OCI-LY3 (cell line): ENCODE measurements around the gene AGBL3.

ENCODE experiments used
- H2AFZ ChIP-seq: fragments of 200-600, 300-600 bp; shearing (Covaris generic); 2 replicates; pipeline ENCODE4 v1.6.0; 2014; ENCODE audit warnings: antibody characterized with exemption, low read depth, low read length
- H3K27ac ChIP-seq: fragments of 200-600, 300-600 bp; sonication (generic); 2 replicates; pipeline ENCODE4 v1.5.1; 2014; ENCODE audit warnings: mild to moderate bottlenecking, low read length, moderate library complexity, mixed read lengths
- H3K27me3 ChIP-seq: fragments of 200-600, 300-600 bp; sonication (generic); 2 replicates; pipeline ENCODE4 v1.6.1; 2014; ENCODE audit warnings: low read depth, low read length, mixed read lengths
- H3K36me3 ChIP-seq: fragments of 200-600, 300-600 bp; sonication (generic); replicated peaks from 2 replicates; pipeline ENCODE3; 2014; ENCODE audit warnings: low read depth, low read length, mixed read lengths
- H3K4me1 ChIP-seq: fragments of 300-600, 200-600 bp; sonication (generic); 2 replicates; pipeline ENCODE4 v1.6.1; 2014; ENCODE audit warnings: low read length, mixed read lengths
- H3K4me2 ChIP-seq: fragments of 200-600, 300-600 bp; sonication (generic); 2 replicates; pipeline ENCODE4 v1.6.1; 2014; ENCODE audit warnings: low read length, mixed read lengths
- H3K4me3 ChIP-seq: fragments of 300-600, 200-600 bp; sonication (generic); 2 replicates; pipeline ENCODE4 v1.5.1; 2014; ENCODE audit warnings: antibody characterized with exemption, mild to moderate bottlenecking, low read length, moderate library complexity
- H3K79me2 ChIP-seq: fragments of 300-600, 200-600 bp; shearing (Covaris generic); 2 replicates; pipeline ENCODE4 v1.6.1; 2014; ENCODE audit warnings: mild to moderate bottlenecking, low read length, mixed read lengths
- H3K9ac ChIP-seq: fragments of 300-600, 200-600 bp; shearing (Covaris generic); 2 replicates; pipeline ENCODE4 v1.6.0; 2014; ENCODE audit warnings: mild to moderate bottlenecking, low read length, moderate library complexity
- H3K9me3 ChIP-seq: fragments of 200-600, 300-600 bp; shearing (Covaris generic); 2 replicates; pipeline ENCODE4 v1.6.1; 2014; ENCODE audit warnings: low read length, mixed read lengths; ENCODE audit not compliant: insufficient read depth
- H4K20me1 ChIP-seq: fragments of 200-600, 300-600 bp; sonication (generic); 2 replicates; pipeline ENCODE4 v1.6.1; 2016; ENCODE audit warnings: low read length, mixed read lengths; ENCODE audit not compliant: insufficient read depth
- EZH2phosphoT487 ChIP-seq: fragments of 200-600 bp; shearing (Covaris generic); IDR thresholded peaks from 2 replicates; pipeline ENCODE4 v1.6.1; 2018; ENCODE audit warnings: antibody characterized with exemption, mixed run types, low read depth
- TF ChIP-seq, protein P1 (sequence below): fragments of 200-600, 300-600 bp; sonication (generic); IDR thresholded peaks from 2 replicates; pipeline ENCODE4 v1.5.1; 2014; ENCODE audit warnings: antibody characterized with exemption, low read length, low read depth

AGBL3 gene

DNA sequence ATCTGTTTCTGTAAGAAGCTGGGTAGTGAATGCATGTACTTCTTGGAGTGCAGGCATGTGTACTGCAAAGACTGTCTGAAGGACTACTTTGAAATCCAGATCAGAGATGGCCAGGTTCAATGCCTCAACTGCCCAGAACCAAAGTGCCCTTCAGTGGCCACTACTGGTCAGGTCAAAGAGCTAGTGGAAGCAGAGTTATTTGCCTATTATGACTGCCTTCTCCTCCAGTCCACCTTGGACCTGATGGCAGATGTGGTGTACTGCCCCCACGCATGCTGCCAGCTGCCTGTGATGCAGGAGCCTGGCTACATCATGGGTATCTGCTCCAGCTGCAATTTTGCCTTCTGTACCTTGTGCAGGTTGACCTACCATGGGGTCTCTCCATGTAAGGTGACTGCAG is 142.6 kb downstream of the AGBL3 start:
- no peak overlapping the region for H3K4me3 ChIP-seq
- no peaks in the 10 kb centered on the region for H3K4me1 ChIP-seq
- H3K27me3 ChIP-seq: no peaks in the 10 kb centered on the region
- H2AFZ ChIP-seq: no peak overlapping the region
- H4K20me1 ChIP-seq: no peaks in the 10 kb centered on the region
- H3K79me2 ChIP-seq: no peaks in the 10 kb centered on the region
- no peak for TF ChIP-seq EZH2phosphoT487
- TF ChIP-seq, protein P1, sequence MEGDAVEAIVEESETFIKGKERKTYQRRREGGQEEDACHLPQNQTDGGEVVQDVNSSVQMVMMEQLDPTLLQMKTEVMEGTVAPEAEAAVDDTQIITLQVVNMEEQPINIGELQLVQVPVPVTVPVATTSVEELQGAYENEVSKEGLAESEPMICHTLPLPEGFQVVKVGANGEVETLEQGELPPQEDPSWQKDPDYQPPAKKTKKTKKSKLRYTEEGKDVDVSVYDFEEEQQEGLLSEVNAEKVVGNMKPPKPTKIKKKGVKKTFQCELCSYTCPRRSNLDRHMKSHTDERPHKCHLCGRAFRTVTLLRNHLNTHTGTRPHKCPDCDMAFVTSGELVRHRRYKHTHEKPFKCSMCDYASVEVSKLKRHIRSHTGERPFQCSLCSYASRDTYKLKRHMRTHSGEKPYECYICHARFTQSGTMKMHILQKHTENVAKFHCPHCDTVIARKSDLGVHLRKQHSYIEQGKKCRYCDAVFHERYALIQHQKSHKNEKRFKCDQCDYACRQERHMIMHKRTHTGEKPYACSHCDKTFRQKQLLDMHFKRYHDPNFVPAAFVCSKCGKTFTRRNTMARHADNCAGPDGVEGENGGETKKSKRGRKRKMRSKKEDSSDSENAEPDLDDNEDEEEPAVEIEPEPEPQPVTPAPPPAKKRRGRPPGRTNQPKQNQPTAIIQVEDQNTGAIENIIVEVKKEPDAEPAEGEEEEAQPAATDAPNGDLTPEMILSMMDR: no peak
- H3K9ac ChIP-seq: no peak overlapping the region
- H3K9me3 ChIP-seq: no peaks in the 10 kb centered on the region
- no peaks in the 10 kb centered on the region for H3K36me3 ChIP-seq
- no peak overlapping the region for H3K27ac ChIP-seq
- no peak overlapping the region for H3K4me2 ChIP-seq

DNA sequence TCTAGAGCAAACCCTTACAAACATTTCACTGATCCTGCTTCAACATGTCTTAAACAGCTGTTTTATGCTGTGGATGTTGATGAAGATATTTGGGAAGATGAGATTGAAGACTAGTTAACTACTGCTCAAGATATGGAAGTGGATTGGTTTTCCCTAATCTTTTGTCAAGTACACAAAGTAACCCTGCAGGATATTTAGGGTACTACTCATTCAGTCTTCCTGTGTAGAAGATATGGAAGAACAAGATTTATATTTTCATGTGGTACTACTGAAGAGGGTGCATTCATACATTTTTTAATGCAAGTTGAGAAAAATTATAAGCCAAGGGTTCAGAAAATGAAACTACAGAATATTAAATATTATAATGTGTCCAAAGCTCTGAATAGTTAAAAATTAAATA is 143.3 kb downstream of the AGBL3 start:
- Histone ChIP-seq H2AFZ (no peak overlapping the region), H3K9me3 (no peaks in the 10 kb centered on the region), H4K20me1 (no peaks in the 10 kb centered on the region), H3K79me2 (no peaks in the 10 kb centered on the region), H3K27ac (no peak overlapping the region), H3K27me3 (no peaks in the 10 kb centered on the region), H3K4me2 (no peak overlapping the region), H3K4me3 (no peak overlapping the region), H3K9ac (no peak overlapping the region), H3K4me1 (no peaks in the 10 kb centered on the region), H3K36me3 (no peaks in the 10 kb centered on the region)
- TF ChIP-seq, protein P1: no peak
- no peak for TF ChIP-seq EZH2phosphoT487

DNA sequence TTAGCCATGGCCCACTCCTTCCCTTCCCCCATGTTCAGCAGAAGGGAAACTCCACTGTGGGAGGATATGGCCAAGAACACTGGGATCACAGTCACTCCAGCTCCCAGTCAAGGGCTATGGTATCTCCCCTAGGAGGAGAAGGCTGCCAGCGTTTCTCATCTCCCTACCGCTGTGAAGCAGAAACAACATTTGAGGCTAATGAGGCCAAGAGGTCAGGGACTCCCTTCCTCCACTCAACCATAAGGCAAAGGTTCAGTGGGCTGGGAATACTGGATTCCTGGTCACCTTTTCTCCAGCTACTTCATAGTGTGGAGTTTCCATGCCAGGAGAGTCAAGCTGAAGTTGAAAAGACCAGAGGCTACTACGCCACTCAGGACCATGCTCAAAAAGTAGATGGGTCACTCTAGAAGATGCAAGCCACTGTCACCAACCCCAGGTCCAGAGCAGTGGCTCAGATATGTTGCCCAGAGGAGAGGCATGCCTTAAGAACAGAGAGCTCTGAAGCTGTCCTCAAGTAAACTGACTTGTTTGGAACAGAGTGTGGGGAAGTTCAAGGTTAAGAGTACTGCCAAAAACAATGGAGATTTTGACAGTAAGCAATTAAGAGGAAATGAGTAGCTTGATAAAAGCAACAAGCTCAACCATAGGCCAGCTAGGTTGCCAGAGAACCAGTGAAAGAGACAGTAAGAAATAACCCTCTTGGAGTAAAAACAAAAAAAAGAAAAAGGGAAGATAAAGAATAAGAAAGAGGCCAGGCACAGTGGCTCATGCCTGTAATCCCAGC is 157.8 kb downstream of the AGBL3 start:
- H3K9ac ChIP-seq: no peak overlapping the region

DNA sequence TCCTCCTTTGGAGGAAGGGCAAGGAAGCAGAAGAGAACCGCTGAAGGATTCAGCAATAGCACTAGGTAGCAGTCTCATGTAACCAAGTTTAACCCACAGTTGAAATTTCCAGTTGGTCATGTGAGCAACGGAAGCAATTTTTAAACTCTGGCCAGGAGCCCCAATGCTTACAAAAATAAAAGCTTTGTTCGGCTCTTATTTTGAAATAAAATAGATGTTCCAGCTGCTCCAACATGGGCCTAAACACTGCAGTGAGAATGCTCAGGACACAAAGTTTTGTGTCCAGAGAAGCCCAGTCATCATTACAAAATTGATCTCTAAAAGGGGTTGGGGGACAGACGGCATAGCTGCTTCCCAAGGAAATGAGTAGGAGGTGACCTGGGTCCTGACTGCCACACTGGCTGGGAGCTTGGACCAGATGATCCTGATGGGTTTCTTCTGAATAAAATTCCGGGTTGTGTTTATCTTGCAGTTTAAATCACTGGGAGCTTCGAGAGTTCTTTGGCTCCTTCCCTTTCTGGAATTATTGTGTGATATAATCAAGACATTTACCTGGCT is 161.1 kb downstream of the AGBL3 start:
- H3K9me3 ChIP-seq: no peaks in the 10 kb centered on the region
- H3K9ac ChIP-seq: no peak overlapping the region
- H3K4me2 ChIP-seq: peak overlapping the region; percentile 68
- no peaks in the 10 kb centered on the region for H4K20me1 ChIP-seq
- H3K79me2 ChIP-seq: no peaks in the 10 kb centered on the region
- no peak for TF ChIP-seq EZH2phosphoT487
- TF ChIP-seq, protein P1: no peak
- no peaks in the 10 kb centered on the region for H3K36me3 ChIP-seq
- H3K27me3 ChIP-seq: 0 out of 2 replicates have a peak, but pooled peaks cover 7% of the 10 kb centered on the region
- no peak overlapping the region for H3K27ac ChIP-seq
- H2AFZ ChIP-seq: 0 out of 2 replicates have a peak overlapping the region, but pooled peaks have one; percentile 22
- peak overlapping the region; percentile 74 for H3K4me3 ChIP-seq
- peaks cover 46% of the 10 kb centered on the region for H3K4me1 ChIP-seq

More for the DNA sequence above, 157.8 kb downstream of the AGBL3 start:
- Histone ChIP-seq H3K27me3 (0 out of 2 replicates have a peak, but pooled peaks cover 11% of the 10 kb centered on the region), H3K36me3 (no peaks in the 10 kb centered on the region), H2AFZ (no peak overlapping the region), H3K79me2 (no peaks in the 10 kb centered on the region), H3K27ac (no peak overlapping the region), H3K4me2 (no peak overlapping the region), H4K20me1 (no peaks in the 10 kb centered on the region), H3K4me3 (no peak overlapping the region), H3K9me3 (no peaks in the 10 kb centered on the region), H3K4me1 (peaks cover 27% of the 10 kb centered on the region)
- TF ChIP-seq, protein P1: no peak
- TF ChIP-seq EZH2phosphoT487: no peak
